Kidney (tissue), 14 donors: ENCODE results near the gene ARL15. TPM values are rescaled to one million over a fixed set of nuclear protein-coding genes. Genes with fewer than 3 reads are reported as not detected.

Source experiments
- DNase-seq, 5 donors: peaks; one replicate each; pipeline ENCODE4 v3.0.0-alpha.2; 2013 to 2020
- FAIRE-seq: peaks from 2 replicates; lab custom pipeline; 2012; peaks lifted over from hg19 to GRCh38; lab: Jason Lieb, UNC
- H3K27ac ChIP-seq, 2 donors: one replicate each; pipeline ENCODE4 v1.7.0; 2013; ENCODE audit warnings: low read depth in 2 of 2, low read length in 2 of 2, inconsistent platforms in 1 of 2
- H3K27me3 ChIP-seq: one replicate; pipeline ENCODE4 v1.7.1; 2013; ENCODE audit warnings: low read length, inconsistent platforms; ENCODE audit not compliant: control insufficient read depth, insufficient read depth
- H3K36me3 ChIP-seq, 3 donors: one replicate each; pipeline versions ENCODE4 v1.7.0 to v1.7.1; 2013; ENCODE audit warnings: low read length in 3 of 3, control low read depth in 1 of 3, inconsistent platforms in 1 of 3; ENCODE audit not compliant: insufficient read depth in 3 of 3, control insufficient read depth in 2 of 3
- H3K4me1 ChIP-seq, 3 donors: one replicate each; pipeline versions ENCODE4 v1.7.0 to v1.7.1; 2013; ENCODE audit warnings: low read length in 3 of 3, inconsistent platforms in 1 of 3, low read depth in 1 of 3; ENCODE audit not compliant: control insufficient read depth in 2 of 3, insufficient read depth in 2 of 3
- H3K4me3 ChIP-seq, 3 donors: one replicate each; pipeline versions ENCODE4 v1.7.0 to v1.8.1; 2013; ENCODE audit warnings: low read length in 3 of 3, control low read depth in 1 of 3, inconsistent platforms in 1 of 3
- H3K9ac ChIP-seq, 3 donors: one replicate each; pipeline versions ENCODE4 v1.7.0 to v1.7.1; 2013; ENCODE audit warnings: low read length in 3 of 3, control low read depth in 1 of 3, inconsistent platforms in 1 of 3
- H3K9me3 ChIP-seq, 3 donors: one replicate each; pipeline versions ENCODE4 v1.7.0 to v1.7.1; 2013; ENCODE audit warnings: low read length in 3 of 3, control low read depth in 1 of 3, inconsistent platforms in 1 of 3; ENCODE audit not compliant: control insufficient read depth in 2 of 3, insufficient read depth in 1 of 3
- intact Hi-C: fragments of 100-400 bp; cut with DNase I; formaldehyde crosslinking; loops from one replicate; pipeline ENCODE4 v1.11.1; 2022
- polyA plus RNA-seq: library from polyadenylated mRNA; stranded (reverse); fragments of 350-450 nt; fragmentation: Illumina TruSeq; extraction: RNeasy Lipid Tissue Mini Kit (QIAGEN cat#74804); gene quantifications from one replicate; pipeline ENCODE4 v1.2.3, GENCODE V29; 2014; ENCODE audit warnings: low read depth, low replicate concordance; ENCODE audit not compliant: insufficient read depth
- total RNA-seq: library from RNA; stranded (reverse); fragmentation: NEBNext Ultra II Directional; extraction: Animal tissue kit (Norgen Biotek cat#: 25700); gene quantifications from one replicate; pipeline ENCODE4 v1.2.1, GENCODE V29; 2021
- TF ChIP-seq, protein P1 (sequence below): IDR thresholded peaks from 3 replicates; pipeline ENCODE4 v1.5.1; 2012; ENCODE audit warnings: mild to moderate bottlenecking, moderate library complexity, borderline replicate concordance; ENCODE audit not compliant: insufficient read depth; ENCODE audit errors: extremely low read depth
- donor health status: control.
- donor health status: control.
- donor health status: control.
- donor health status: control.
- donor health status: control.
- donor health status: DM: yes; HTN: yes; CAD: no.
- donor health status: Normal renal cell carcinoma (clear cell type).

ARL15 gene
- total and polyA plus RNA-seq, 2 donors from 2014 or later, result 21.1 to 36.6 TPM

DNA sequence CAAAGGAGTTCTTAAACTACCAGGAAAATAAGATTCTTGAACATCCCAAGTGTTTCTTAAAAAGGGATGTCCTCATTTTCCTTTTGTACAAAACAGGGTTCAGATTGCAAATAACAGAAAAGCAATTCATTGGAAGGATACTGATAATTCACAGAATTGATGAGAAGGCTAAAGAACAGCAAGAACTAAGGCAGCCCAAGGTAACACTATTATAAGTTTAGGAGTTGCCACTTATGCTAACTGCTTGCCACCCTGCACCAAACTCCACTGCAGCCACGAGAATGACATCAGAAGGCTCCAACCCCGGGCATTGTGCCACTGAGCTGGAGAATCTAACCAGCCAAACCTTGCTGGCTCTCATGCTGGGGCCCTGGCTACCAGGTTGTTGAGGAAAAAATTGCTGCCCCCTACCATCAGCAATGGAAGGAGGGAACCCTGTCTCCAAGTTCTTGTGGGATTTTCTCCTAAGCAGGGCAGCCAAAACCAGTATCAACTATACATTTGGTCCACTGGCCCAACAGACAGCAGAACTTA, 123.4 kb downstream of the ARL15 start:
- no peak overlapping the region for H3K9ac ChIP-seq
- H3K4me3 ChIP-seq, result no peak overlapping the region
- DNase-seq, result peak in 1 of 5 donors; percentile 24
- no peaks in the 10 kb centered on the region for H3K36me3 ChIP-seq
- TF ChIP-seq, protein P1, sequence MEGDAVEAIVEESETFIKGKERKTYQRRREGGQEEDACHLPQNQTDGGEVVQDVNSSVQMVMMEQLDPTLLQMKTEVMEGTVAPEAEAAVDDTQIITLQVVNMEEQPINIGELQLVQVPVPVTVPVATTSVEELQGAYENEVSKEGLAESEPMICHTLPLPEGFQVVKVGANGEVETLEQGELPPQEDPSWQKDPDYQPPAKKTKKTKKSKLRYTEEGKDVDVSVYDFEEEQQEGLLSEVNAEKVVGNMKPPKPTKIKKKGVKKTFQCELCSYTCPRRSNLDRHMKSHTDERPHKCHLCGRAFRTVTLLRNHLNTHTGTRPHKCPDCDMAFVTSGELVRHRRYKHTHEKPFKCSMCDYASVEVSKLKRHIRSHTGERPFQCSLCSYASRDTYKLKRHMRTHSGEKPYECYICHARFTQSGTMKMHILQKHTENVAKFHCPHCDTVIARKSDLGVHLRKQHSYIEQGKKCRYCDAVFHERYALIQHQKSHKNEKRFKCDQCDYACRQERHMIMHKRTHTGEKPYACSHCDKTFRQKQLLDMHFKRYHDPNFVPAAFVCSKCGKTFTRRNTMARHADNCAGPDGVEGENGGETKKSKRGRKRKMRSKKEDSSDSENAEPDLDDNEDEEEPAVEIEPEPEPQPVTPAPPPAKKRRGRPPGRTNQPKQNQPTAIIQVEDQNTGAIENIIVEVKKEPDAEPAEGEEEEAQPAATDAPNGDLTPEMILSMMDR, result no peak
- H3K9me3 ChIP-seq, result no peaks in the 10 kb centered on the region
- no peak overlapping the region for H3K27ac ChIP-seq
- intact Hi-C loops, result no loop called here
- H3K4me1 ChIP-seq, result no peaks in the 10 kb centered on the region
- no peaks in the 10 kb centered on the region for H3K27me3 ChIP-seq
- FAIRE-seq, result no peak

DNA sequence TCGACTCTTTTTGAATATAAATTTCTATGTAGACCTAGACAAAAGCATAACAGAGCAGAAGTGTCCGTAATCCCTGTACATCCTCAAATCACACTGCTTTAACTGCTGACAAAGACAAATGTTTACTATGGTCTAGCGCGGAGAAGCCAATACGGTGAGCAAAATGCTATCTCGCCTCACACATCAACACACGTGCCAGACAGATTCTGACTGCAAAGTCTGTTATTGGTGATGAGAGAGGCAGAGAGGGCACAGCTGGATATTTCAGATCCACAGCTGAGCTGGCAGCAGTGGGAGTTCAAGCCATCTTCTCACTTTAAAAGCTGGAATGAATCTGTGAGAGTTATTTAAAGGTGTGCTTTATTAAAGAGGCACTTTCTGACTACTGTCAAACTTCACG, 124.3 kb downstream of the ARL15 start:
- Histone ChIP-seq H3K4me3 (no peak overlapping the region), H3K27me3 (no peaks in the 10 kb centered on the region), H3K27ac (no peak overlapping the region), H3K4me1 (no peaks in the 10 kb centered on the region), H3K36me3 (no peaks in the 10 kb centered on the region), H3K9me3 (no peaks in the 10 kb centered on the region), H3K9ac (no peak overlapping the region)
- no peak for FAIRE-seq
- intact Hi-C loops, result no loop called here
- TF ChIP-seq, protein P1, result no peak
- no peak for DNase-seq

DNA sequence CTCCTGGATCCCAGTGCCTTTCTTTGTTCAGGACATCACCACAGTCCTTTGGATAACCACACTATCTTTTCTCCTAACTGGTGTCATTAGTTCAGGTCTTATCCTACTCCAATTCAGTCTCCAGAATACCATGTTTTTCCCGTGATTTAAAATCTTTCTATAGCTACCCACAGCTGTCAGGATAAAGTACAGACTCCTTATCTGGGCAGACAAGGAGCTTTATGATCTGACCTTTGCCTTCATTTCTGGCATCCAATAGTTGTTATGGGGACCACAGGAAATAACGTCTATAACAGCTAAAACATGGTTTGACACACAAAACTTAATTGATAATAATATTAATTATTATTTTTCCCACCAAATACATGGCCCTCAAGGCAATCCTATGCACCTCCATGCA, 125.6 kb downstream of the ARL15 start:
- intact Hi-C loops, result no loop called here
- Histone ChIP-seq H3K36me3 (no peaks in the 10 kb centered on the region), H3K9ac (no peak overlapping the region), H3K4me3 (no peak overlapping the region), H3K4me1 (no peaks in the 10 kb centered on the region), H3K9me3 (no peaks in the 10 kb centered on the region), H3K27ac (no peak overlapping the region), H3K27me3 (no peaks in the 10 kb centered on the region)
- DNase-seq (no peak), FAIRE-seq (no peak)
- TF ChIP-seq, protein P1, result no peak

DNA sequence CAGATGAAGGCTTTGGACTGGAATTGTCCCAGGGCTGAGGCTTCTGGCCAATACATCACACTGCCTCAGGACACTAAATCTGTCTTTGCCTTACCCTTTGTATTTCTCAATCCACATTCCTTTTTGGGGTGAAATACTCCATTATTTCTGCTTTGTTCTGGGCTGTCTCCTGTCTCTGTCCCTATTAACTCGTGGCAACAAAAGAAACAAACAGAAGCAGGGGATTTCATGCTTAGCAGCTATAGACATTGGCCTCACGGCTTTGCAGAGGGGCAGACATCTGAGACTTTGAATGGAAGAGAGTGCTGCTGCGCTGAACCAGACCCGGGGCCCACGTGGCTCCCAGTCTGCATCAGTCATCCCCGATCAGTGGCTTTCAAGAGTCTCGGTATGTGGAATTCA, 129.7 kb downstream of the ARL15 start:
- no peaks in the 10 kb centered on the region for H3K27me3 ChIP-seq
- H3K4me3 ChIP-seq, result no peak overlapping the region
- H3K4me1 ChIP-seq, result no peaks in the 10 kb centered on the region
- DNase-seq (peak in 3 of 5 donors; percentile 39 to 62 (median 59)), FAIRE-seq (no peak)
- no peak overlapping the region for H3K27ac ChIP-seq
- TF ChIP-seq, protein P1, result no peak
- intact Hi-C loops, result no loop called here
- no peaks in the 10 kb centered on the region for H3K9me3 ChIP-seq
- H3K36me3 ChIP-seq, result no peaks in the 10 kb centered on the region
- no peak overlapping the region for H3K9ac ChIP-seq
